Stimulated activated CD8-positive, alpha-beta memory T cell treated with anti-CD3 and anti-CD28 coated beads, Interleukin-7, amount 100 ng/mL, for 4 hours (primary cell): ENCODE data around the gene PLEKHA7.

Source experiments
- DNase-seq, 2 donors: peaks; one replicate each; pipeline ENCODE4 v3.0.0-alpha.2; 2020; ENCODE audit warnings: low read depth in 2 of 2

Gene PLEKHA7

DNA sequence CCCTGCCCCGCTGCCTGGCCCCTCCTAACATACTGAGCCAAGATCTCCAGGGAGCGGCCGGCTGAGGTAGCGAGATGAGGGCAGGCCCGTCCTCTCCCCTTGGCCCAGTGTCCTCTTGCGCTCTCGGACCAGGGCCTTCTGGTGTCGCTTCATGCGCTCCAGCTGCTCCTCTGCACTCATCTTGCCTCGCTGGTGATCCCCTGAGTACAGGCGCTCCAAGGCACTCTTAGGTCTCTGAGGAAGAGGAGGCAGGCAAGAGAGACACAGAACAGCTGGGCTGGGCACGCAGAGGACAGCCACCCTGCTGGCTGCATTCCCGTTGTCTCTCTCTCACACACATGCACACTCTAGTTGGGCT, 225.2 kb downstream of the PLEKHA7 start:
- DNase-seq, result no peak

DNA sequence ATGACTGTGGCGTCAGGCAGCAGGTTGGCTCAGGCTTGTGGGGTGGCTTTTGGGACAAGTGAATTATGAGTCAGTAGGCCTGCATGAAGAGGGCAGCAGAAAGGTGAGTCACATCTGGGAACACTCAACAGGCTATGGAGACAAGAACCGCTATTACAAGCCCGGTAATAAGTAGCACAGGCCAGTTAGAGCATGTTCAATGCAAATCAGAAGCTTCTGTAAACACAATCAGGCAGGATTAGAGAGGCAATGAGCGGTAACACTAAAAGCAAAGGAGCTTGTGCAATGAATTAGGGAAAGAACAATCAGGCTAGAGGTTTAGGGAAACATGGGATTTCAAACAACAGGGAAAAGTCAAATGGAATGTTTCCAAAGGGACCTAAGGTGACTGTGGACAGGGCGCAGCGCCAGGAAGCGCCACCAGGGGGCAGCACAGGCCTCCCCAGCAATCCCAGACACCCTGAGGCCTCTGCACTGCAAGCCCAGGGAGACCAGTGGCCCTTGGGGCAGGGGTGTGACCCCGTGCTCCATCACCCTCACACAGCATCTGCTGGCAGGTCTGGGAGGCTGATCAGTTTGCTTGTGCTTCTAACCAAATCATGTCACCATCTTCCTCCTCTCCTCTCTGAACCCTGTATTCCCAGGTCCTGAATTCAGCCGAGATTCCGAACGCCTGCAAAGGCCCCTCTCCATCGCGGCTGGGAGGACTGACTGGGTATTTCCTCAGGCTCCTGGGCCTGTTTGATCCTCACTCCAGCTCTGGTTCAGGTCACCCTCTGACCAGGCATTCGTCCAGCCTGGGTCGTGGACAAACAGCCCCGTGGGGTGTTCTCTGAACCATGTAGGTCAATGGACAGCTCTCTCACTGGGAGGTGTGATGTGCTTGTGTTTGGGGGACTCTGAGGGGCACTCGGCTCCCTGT, 225.8 kb downstream of the PLEKHA7 start:
- peak; percentile 7 to 35 for DNase-seq

DNA sequence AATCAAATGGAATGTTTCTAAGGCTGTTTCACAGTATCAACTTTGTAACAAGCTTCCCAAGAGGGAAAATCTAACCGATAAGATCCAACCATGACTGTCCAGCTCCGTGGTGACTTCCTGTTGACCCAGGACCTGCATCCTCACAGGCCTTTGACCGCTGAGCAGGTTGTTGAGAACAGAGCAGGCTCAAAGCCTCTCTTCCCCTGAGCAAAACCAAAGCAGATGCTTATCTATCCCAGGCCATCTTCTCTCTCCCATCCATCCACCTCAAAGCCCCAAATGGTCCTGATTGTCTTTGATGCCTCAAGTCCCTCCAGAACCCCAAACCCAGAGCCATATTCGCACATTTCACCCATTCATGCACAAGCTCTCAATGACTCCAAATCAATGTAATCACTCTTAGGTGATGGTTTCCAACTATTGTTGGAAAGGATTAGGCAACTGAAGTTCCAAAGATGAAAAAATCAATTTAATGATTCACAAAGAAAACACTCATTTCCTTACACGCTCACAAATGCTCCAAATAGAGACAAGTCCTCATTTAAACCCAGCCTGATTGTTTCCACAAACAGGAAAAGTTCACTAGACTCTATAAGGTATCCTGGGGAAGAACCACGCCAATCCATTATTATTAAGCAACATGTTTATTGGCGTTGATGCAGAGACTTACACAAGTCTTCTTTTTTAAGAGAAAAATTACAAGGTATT, 227.0 kb downstream of the PLEKHA7 start:
- DNase-seq, result no peak

DNA sequence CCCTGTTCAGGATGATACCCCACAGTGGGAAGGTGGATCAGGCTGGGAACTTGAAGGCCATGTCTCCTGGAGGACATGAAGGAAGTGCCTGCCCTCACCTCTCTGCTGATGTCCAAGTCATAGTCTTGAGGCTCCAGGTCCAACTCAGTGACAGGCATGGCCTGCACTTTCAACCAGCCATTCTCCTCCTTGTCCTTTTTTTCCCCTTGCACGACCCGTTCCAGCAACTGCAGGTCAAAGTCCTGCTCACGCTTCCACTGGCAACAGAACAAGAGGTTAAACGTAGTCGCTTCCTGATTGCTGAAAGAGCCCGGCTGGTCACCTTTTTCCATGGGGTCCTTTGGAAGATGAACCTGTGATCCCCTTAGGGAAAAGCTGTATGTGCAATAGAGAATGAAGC, 228.1 kb downstream of the PLEKHA7 start:
- no peak for DNase-seq

DNA sequence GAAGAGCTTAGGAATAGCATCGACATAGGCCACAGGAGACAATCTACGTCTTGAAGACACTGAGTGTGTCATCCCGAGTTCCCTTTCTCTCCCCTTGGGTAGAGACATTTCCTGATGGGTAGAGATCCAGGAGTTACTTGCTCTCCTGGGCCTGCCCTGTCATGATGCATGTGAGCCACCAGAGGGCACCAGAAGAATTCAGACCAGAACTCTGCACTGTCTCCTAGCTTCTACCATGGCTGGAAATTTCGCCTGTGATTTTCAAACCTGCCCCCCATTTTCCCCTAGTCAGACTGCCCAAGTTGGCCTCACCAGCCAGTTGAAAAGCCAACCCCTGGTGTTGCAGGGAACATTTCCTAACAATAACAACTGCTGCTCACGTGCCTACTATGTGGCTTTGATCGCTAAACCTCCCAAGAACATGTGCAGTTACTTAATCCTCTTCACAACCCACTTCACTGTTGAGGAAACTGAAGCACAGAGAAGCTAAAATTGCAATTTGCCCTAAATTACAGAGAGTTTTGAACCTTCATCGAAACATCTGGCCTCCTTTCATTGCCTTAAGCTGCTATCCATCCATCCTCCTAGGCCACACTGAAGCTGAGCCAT, 228.6 kb downstream of the PLEKHA7 start:
- DNase-seq, result peak; percentile 13 to 21

DNA sequence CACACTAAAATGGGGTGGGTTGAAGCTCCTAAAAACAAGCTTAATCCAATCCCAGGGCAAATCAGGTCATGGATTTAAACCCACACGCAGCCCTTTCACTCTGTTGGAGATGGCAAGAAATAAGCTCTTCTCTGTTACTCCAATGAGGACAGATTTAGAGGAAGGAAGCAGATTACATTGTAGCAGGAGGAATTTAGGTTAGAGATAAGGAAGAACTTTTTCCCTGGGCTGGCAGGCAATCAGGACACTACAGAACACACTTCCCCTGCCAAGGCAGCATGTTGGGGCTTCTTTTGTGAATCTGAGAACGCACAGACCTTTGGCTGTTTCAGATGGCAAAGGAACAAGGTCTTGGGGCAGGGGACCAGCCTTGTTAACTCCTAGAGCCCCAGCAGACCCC, 229.5 kb downstream of the PLEKHA7 start:
- no peak for DNase-seq

DNA sequence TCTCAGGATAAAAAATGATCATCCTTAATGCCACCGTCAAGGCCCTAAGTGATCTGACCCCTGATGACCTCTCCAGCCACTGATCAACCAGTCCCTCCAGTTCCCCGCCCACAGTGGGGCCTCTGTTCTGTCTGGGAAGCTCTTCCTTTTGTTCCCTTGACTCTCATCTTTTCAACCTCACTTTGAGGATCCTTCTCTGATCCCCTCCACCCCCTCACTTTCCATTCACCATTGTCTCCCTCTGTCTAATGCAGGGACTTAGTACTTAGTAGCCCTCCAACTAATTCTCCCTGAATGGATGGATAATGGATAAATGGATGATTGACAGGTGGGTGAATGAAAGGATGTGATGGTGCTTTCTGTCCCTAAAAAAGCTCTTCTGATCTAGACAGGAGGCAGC, 230.1 kb downstream of the PLEKHA7 start:
- DNase-seq, result no peak

DNA sequence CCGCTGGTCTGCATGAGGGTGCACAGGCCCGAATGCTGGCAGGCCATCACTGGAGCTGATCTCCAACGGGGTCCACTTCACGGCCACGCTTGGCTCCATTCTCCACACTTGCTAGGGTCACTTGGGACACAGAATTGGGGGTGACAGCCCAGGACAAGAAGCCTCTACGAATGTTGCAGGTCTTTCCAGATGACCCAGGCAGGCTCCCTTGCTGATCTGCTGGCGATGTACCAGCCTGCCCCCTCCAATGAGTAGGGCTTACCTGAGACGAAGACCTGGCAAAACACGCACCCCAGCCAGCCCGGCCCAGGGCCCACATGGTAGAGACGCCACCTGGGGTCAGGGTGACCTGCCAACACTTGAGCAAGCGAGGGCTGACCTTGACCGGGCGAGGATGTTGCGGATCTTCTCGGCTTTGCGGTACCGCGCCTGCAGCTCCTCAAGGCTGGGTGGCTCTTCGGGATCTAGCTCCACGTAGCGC, 230.9 kb downstream of the PLEKHA7 start:
- no peak for DNase-seq

DNA sequence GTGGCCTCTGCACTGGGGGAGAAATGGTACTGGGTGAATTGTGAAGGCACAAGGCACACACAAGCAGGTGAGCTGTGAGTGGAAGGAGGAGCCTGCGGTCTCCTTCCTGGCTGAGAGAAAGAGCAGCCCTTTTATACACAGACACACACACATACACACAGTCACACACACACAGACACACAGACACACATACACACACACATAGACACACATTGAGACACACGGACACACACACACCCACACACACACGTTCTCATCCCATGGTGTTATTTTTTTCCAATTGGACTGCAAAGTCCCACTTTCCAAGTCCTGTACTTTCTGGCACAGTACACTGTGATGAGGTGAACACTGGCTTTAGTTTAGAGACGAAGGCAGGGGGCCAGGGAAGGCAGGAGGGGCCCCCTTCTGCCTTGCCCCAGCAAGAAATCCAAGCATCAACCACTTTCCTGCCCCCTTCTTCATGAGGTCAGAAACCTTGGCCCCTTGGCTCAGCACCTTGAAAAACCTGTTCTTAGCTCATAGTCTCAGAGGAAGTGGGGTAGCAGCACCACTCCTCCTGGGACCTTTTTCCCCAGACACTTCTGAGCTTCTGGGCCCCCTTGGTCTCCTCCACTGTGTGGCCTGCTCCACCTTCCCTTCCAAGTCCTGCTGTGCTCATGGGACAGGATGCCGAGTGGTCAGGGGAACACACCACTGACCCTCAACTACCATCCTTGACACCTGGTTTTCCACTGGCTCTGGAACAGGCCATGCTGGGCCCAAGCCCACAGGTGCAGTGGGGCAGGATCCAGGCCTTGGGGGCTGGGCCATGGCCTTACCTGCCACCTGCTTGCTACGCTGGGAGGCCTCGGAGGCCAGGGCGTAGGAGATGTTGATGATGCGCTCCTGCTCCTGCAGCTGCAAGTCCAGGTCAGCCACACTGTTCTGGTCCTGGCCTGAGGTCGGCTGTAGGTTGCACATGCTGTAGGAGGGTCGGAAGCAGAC, 232.0 kb downstream of the PLEKHA7 start:
- no peak for DNase-seq

DNA sequence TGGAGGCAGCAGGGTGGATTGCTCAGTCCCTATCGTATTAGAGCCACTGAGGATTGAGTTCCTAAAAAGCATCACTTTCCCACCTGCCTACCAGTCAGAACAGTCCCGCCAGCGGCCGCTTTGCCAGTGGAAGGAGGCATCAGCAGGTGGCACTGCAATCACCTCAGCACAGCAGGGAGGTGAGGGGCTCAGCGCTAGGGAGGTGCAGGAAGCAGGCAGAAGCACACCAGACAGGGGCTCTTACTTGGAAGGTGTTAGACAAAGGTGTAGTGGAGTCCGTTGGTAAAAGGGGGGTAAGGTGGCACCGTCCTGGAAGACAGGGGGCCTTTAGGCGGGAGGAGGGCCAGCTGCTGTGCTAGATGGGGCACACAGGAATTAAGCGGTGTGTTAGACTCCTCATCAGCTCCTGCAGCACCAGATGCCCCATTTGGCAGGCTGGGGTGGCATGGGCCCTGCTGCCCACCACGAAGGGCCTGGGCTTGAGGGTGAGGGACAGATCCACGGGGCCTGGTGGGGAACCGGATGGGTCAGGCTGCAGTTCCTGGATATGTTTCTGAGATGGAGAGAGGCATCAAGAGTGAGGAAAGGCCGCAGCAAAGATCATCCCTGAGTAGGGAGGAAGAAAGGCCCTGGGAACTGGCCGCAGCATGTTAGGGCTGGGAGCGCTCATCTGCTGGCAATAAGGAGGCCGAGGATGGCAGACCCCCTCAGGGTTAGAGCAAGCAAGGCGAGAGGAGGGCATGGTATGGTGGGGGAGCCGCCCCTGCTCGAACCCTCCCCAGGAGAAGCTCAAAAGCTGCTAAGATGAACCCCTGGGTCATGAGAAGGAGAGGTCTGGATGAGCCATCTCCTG, 233.3 kb downstream of the PLEKHA7 start:
- no peak for DNase-seq

DNA sequence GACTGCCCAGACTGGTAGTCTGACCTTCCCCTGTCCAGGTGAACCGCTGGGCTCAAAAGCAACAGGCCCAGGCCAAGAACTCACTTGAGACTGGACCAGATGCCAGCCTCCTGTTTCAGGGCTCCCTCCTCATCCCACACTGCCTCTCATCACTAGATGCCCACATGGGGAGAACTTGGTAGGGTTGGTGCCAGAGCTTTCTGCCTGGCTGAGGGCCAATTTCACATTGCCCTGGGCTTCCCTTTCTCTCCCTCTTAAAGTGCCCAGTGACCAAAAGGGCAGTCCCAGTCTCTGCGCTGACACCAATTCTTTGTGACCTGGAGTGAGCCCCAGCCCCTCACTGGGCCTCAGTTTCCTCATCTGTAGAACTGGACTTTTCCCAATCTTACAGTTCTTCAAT, 234.1 kb downstream of the PLEKHA7 start:
- no peak for DNase-seq

DNA sequence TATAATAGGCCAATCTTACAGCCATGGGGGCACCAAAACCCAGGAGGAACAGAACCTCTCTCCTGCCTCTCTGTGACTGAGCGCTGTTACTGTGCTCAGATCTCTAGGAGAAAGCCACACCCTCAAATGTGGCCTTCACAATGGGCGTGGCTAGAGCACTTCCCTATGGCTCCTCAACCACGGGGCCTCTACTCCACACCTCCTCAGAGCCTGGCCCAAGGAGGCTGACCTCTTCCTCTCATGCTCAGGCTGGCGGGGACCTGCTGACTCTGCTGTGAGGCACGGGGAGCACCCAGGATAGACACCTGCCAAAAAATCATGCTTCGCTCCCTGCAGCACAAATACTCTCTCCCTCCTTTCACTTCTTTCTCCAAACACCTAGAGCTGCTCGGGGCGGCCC, 234.8 kb downstream of the PLEKHA7 start:
- DNase-seq, result no peak

DNA sequence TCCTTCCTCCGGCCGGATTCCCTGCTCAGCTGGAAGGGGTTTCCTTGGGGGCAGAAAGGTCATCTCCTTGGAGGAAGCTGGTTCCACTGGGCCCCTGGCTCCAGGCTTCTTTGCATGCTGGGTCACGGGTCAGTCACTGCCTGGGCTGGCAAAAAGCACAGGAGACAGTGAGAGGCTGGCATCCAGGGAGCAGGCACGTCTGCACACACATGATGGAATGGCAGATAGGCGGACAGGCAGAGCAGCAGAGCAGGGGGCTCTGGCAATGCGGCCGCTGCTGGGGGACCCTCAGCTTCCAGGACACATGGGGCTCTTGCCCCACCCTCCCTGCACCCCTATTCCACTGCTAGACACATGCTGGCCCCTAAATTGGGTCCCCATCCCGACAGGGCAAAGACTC, 235.3 kb downstream of the PLEKHA7 start:
- DNase-seq, result no peak

DNA sequence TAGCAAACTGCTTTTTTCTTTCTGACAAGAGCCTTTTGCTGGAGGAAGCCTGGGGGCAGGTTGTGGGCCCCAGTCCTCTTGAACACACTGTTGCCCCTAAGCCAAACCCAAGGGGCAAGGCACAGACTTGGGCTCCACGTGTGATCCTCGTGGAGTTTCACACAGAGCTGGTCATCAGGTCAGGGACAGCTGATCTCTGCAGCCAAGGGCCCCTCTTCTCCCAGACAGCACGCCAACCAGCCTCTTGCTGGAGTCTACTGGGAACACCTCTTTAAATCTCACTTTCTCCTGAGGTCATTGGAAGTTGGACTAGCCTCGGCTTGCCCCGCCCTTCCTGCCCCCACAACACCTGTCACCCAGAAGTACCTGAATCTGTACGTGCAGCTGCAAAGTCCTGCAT, 235.9 kb downstream of the PLEKHA7 start:
- no peak for DNase-seq

DNA sequence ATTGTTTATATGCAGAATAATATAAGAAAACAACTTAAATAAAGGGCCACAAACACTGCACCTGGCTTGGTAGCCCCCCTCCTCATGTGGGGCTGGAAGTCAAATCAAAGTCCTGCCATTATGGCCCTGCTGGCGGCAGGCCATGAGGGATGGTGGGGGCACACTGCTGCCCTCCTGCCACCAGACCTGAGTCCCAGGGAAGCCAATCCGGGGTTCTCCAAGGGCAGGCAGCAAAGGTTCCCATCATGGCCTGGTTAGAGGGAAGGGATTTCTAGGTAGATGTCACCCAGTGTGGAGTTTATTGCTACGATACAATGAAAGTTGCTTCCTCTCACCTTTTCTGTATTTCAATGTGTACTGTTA, 236.6 kb downstream of the PLEKHA7 start:
- no peak for DNase-seq

DNA sequence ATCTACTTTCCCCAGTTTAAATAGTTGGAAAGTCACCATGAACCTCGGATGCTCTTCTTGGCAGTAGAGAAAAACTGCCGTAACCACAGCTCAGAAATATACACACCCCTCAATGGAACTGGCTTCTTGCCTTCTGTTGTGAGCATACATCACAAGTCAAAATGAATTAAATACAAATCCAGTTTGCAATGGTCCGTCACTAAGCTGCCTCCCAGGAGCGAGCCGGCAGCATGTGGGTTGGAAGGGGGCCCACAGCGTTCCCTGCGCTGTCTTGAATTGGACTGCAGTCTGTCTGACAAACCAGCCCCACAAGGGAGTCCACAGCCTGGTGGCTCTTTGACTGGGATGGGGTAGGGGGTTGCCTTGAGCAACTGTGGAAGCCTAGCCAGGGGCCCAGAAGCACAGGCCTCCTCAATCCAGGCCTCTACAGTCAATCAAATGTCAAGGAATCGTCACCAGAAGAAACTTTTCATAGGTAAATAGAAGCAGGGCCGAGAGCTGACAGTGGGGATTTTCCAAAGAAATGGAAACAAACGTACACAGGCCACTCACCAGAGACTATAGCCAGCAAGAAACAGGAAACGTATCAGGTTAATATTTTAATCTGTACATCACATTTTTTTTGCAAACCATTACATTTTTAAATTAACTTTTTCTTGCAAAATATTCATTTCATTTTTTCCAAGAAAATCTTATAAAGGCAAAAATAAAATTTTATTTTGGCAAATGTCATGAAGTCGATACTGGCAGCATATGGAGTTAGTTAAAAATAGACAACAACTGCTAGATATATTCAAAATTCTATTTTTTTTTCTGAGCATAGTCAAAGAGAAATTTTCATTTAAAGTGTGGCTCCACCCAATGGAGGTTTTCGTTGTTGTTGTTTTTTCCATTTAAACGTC, 237.3 kb downstream of the PLEKHA7 start:
- DNase-seq, result no peak

DNA sequence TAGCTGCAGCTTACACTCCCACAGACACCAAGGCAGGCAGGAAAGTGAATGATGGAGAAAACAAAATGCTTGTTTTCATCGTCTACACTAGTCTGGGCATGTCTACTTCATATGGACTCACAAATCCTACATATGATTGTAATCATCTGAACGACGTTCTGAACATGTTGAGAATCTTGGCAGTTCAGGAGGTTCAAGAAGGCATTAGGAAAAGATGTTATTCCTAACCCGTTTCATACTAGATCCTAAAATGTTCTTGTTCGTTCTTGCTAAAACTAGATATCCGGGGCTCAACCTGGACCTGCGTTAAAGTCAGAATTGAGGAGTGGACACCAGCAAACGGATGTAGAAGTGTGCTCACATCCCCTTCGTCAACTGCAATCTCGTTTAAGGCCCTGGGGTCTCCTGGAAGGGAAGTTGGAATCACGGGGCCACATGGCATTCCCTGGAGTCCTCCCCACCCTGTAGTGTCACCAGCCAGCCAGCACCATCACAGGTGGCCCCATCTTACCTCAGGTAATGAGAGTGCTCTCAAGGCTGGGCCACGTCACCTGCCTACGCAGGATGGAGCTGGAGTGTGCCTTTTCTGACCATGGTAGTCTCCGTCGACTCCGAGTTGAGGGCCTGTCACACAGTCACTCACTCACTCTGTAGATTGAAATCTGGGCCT, 238.5 kb downstream of the PLEKHA7 start:
- DNase-seq, result no peak

DNA sequence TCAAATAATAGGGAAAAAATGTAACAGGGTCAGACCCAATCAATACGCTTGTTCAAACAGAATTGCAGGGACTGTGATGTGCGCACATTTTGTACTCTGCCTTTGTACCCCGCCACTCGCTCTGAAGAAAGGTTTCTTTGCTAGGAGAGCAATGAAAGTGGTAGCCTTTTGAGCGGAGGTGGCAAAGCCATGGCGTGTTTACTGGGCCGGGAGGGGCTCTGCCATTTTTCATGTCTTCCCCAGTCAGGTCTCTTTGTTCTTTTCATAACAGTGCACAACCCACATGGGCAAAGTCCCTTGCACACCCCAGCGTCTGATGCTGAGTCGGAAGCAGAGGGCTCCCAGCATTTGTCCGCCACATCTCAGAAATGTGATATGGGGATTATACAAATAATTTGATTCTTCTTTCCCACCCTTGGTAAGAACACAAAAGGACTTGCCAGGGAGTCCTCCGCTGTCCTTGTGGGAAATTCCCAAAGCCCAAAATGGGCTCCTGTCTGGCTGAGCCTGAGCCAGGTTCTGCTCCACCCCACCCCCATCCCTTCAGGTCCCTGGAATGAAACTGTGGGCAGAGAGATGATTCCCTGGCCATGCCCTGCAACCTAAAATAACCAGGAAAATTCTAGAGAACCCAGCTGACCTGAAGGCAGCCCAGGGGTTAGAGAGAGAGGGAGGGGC, 239.1 kb downstream of the PLEKHA7 start:
- DNase-seq, result no peak
